Esophagus squamous epithelium (tissue), 5 donors: ENCODE data around the gene KRT72. TPM values are rescaled to one million over a fixed set of nuclear protein-coding genes. Genes with fewer than 3 reads are reported as not detected.

Experiments used
- DNase-seq: peaks from one replicate; lab custom pipeline; 2025; lab: John Stamatoyannopoulos, UW
- H3K27ac ChIP-seq, 4 donors: fragments of 200-600 bp; sonication (generic); one replicate each; pipeline ENCODE4 v1.5.1; 2016 to 2019; ENCODE audit warnings: mild to moderate bottlenecking in 1 of 4
- H3K27me3 ChIP-seq, 4 donors: fragments of 200-600 bp; sonication (generic); 1 replicate in 3 of 4; 2 replicates in 1 of 4; pipeline versions ENCODE4 v1.5.1 to v1.6.0; 2017 to 2021; ENCODE audit warnings: antibody characterized with exemption in 1 of 4
- H3K36me3 ChIP-seq, 3 donors: fragments of 200-600 bp; sonication (generic); one replicate each; pipeline ENCODE4 v1.5.1; 2016 to 2019
- H3K4me1 ChIP-seq, 3 donors: fragments of 200-600 bp; sonication (generic); one replicate each; pipeline ENCODE4 v1.5.1; 2017 to 2019
- H3K4me3 ChIP-seq, 4 donors: fragments of 200-600 bp; sonication (generic); 1 replicate in 3 of 4; 2 replicates in 1 of 4; pipeline ENCODE4 v1.5.1; 2016 to 2019; ENCODE audit warnings: mild to moderate bottlenecking in 2 of 4, moderate library complexity in 1 of 4
- H3K9me3 ChIP-seq, 3 donors: fragments of 200-600 bp; sonication (generic); one replicate each; pipeline ENCODE4 v1.5.1; 2016 to 2019
- POLR2A ChIP-seq, 4 donors: fragments of 450-650 bp; IDR thresholded peaks; one replicate each; pipeline ENCODE4 v1.6.1; 2017; ENCODE audit warnings: antibody characterized with exemption in 4 of 4, mild to moderate bottlenecking in 4 of 4, moderate library complexity in 3 of 4
- WGBS, 2 donors: methylation state at CpG; one replicate each; pipeline ENCODE4 v1.1.5; 2018; 5-methylcytosine and 5-hydroxymethylcytosine counted together
- intact Hi-C: fragments of 100-400 bp; cut with DNase I; formaldehyde crosslinking; loops from one replicate; pipeline ENCODE4 v1.15.0; 2022
- total RNA-seq, 4 donors: library from RNA; depleted of rRNA; stranded (reverse); fragments of >200 nt; gene quantifications; one replicate each; pipeline ENCODE4 v1.1.0, GENCODE V29; 2016
- TF ChIP-seq, protein P1 (sequence below), 6 experiments: fragments of 450-650 bp in 4 of 6; fragments of 200-600 bp in 2 of 6; sonication (generic) in 2 of 6; IDR thresholded peaks; one replicate each; pipeline ENCODE4 v1.5.1; 2016 to 2019; ENCODE audit warnings: antibody characterized with exemption in 6 of 6, mild to moderate bottlenecking in 4 of 6, moderate library complexity in 4 of 6
- donor health status: DM: yes; HTN: yes; CAD: no.

Gene KRT72
- total RNA-seq, 4 donors from 2014 or later = not detected

DNA sequence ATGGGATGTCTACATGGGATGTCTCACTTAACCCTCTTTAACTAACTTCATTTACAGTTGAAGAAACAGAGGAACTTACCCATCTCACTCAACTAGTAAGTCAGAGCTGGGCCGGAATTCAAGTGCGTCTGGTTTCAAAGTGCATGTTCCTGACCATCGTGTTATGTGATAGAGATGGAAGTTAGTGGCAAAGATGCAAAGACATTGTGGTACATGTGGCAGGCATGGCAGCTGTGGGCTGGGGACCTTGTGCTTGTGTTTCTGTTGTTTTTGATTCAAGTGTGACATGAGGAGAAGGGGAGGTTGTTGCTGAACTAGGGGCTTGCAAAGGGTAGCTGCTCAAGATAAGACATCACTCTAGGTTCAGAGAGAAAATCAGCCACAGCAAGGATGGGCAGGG lies 25.3 kb downstream of the KRT72 start:
- TF ChIP-seq POLR2A (IDR thresholded peaks at IDR 0.05) = no peak
- TF ChIP-seq, protein P1, sequence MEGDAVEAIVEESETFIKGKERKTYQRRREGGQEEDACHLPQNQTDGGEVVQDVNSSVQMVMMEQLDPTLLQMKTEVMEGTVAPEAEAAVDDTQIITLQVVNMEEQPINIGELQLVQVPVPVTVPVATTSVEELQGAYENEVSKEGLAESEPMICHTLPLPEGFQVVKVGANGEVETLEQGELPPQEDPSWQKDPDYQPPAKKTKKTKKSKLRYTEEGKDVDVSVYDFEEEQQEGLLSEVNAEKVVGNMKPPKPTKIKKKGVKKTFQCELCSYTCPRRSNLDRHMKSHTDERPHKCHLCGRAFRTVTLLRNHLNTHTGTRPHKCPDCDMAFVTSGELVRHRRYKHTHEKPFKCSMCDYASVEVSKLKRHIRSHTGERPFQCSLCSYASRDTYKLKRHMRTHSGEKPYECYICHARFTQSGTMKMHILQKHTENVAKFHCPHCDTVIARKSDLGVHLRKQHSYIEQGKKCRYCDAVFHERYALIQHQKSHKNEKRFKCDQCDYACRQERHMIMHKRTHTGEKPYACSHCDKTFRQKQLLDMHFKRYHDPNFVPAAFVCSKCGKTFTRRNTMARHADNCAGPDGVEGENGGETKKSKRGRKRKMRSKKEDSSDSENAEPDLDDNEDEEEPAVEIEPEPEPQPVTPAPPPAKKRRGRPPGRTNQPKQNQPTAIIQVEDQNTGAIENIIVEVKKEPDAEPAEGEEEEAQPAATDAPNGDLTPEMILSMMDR (IDR thresholded peaks at IDR 0.05) = no peak
- intact Hi-C loops = loop anchor here (10.0 kb wide), 1 partner anchor 191 kb away; the partner anchor contains the start of gene KRT84
- no peak overlapping the region for H3K4me3 ChIP-seq
- peaks cover 7 to 35% (median 15%) of the 10 kb centered on the region in 3 donors for H3K4me1 ChIP-seq
- H3K27ac ChIP-seq = no peak overlapping the region
- H3K9me3 ChIP-seq = no peaks in the 10 kb centered on the region
- no peaks in the 10 kb centered on the region for H3K36me3 ChIP-seq
- 90 to 93% methylated on average over 3 of the region's 3 CpGs for WGBS, 2 donors
- H3K27me3 ChIP-seq = peaks cover 0 to 5% (median 0%) of the 10 kb centered on the region in 4 donors
- no peak for DNase-seq

DNA sequence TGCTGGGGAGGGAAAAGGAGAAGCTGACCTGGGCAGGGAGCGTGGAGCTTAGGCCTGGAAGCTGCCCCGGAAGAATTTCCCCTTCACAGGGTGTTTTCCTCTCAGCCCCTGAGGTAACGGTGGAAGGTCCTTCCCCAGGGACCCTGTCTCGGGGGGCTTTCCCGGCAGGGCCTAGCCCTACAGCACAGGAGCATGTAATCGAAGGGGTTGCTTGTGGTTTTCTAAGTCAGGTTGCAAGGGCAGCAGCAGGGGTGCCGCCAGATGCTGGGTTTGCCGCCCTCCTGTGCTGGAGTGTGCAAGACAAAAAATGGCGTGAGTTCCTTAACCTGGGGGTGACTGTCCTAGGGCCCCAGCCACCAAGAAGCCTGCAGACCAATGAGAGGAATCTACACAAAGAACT lies 26.0 kb downstream of the KRT72 start:
- no peak for DNase-seq
- Histone ChIP-seq H3K9me3 (no peaks in the 10 kb centered on the region), H3K27me3 (peaks cover 0 to 5% (median 0%) of the 10 kb centered on the region in 4 donors), H3K27ac (no peak overlapping the region), H3K4me3 (no peak overlapping the region), H3K4me1 (peaks cover 5 to 28% (median 10%) of the 10 kb centered on the region in 3 donors), H3K36me3 (no peaks in the 10 kb centered on the region)
- WGBS, 2 donors = 98 to 100% methylated on average over 2 to 7 of the region's 9 CpGs
- intact Hi-C loops = loop anchor here (10.0 kb wide), 1 partner anchor 190 kb away; the partner anchor contains the start of gene KRT84
- TF ChIP-seq, protein P1 (IDR thresholded peaks at IDR 0.05) = no peak
- no peak for TF ChIP-seq POLR2A (IDR thresholded peaks at IDR 0.05)

DNA sequence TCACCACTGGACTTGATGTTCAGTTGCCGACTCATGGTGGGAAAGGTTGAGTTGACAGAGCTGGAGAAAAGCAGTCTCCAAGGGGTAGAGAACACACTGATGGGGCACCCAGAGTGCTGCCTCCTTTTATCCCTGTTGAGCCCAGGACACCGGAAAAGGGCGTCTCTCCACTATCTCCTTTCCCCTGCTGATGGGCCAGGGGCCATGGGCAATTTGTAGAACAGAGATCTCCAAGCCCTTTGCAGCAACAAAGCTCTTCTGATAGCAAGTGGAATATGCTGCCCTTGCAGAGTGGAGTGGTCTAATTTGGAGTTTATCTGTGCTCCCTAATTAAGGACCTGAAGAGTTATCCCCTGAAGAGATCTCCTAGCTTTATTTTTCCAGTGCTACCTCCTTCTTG lies 27.5 kb downstream of the KRT72 start, which contains the start of gene KRT74:
Gene KRT74 (minus strand): TSS at position 101 of the 400 bp plus-strand sequence. CDS start 66 bp downstream, at position 35.
- DNase-seq = no peak

DNA sequence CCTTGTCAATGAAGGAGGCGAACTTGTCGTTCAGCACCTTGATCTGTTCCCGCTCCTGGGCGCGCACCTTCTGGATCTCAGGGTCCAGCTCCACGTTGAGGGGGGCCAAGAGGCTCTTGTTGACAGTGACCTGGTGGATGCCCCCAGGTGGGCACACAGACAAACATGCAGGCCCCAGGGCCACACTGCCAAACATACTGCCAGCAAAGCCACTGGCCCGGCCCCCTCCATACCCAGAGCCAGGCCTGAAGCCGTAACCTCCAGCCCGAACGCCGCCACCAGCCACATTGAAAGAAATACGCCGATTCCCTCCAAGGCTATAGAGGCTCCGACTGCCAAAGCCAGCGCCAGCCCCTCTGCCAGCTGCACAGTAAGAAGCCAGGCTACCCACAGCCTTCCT lies 28.0 kb downstream of the KRT72 start:
- intact Hi-C loops = loop anchor here (10.0 kb wide), 1 partner anchor 189 kb away; the partner anchor contains the start of gene KRT84
- DNase-seq = no peak
- no peaks in the 10 kb centered on the region for H3K9me3 ChIP-seq
- no peak overlapping the region for H3K4me3 ChIP-seq
- H3K27me3 ChIP-seq = peaks cover 0 to 19% (median 0%) of the 10 kb centered on the region in 4 donors
- no peaks in the 10 kb centered on the region for H3K36me3 ChIP-seq
- no peak for TF ChIP-seq POLR2A (IDR thresholded peaks at IDR 0.05)
- 87 to 100% methylated on average over 6 to 10 of the region's 15 CpGs for WGBS, 2 donors
- H3K4me1 ChIP-seq = peaks cover 0 to 8% (median 0%) of the 10 kb centered on the region in 3 donors
- H3K27ac ChIP-seq = no peak overlapping the region

More for the DNA sequence above, 27.5 kb downstream of the KRT72 start, which contains the start of gene KRT74:
- H3K27ac ChIP-seq = no peak within 1 kb of the TSS
- no peak within 1 kb of the TSS for H3K4me3 ChIP-seq
- no peaks in the 10 kb centered on the region for H3K36me3 ChIP-seq
- intact Hi-C loops = loop anchor here (10.0 kb wide), 1 partner anchor 189 kb away; the partner anchor contains the start of gene KRT84
- WGBS, 2 donors = 82 to 100% methylated on average over 3 of the region's 3 CpGs
- no peaks in the 10 kb centered on the region for H3K9me3 ChIP-seq
- H3K27me3 ChIP-seq = peaks cover 0 to 16% (median 0%) of the 10 kb centered on the region in 4 donors
- TF ChIP-seq, protein P1 (IDR thresholded peaks at IDR 0.05) = no peak
- TF ChIP-seq POLR2A (IDR thresholded peaks at IDR 0.05) = no peak
- H3K4me1 ChIP-seq = peaks cover 0 to 13% (median 0%) of the 10 kb centered on the region in 3 donors

DNA sequence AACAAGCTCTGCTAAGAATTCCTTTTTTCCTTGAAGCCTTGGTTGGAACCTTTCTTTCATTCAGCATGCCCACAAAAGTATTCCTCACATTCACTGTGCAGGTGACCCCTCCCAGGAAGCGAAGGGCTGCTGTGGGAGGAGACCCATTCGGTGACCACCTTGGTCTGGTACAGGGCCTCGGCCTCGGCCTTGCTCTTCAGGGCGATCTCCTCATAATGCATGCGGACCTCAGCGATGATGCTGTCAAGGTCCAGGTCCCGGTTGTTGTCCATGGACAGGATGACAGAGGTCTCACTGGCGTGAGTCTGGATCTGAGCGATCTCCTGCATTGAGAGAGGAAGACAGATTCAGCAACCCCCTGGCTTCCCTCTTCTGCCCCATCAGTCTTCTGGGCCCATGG lies 30.8 kb downstream of the KRT72 start:
- intact Hi-C loops = loop anchor here (10.0 kb wide), 1 partner anchor 186 kb away; the partner anchor contains the start of gene KRT84
- Histone ChIP-seq H3K27ac (no peak overlapping the region), H3K36me3 (no peaks in the 10 kb centered on the region), H3K4me1 (no peaks in the 10 kb centered on the region), H3K4me3 (no peak overlapping the region), H3K27me3 (peaks cover 0 to 36% (median 0%) of the 10 kb centered on the region in 4 donors), H3K9me3 (no peaks in the 10 kb centered on the region)
- TF ChIP-seq, protein P1 (IDR thresholded peaks at IDR 0.05) = no peak
- TF ChIP-seq POLR2A (IDR thresholded peaks at IDR 0.05) = no peak
- WGBS, 2 donors = 92 to 98% methylated on average over 2 to 9 of the region's 10 CpGs
- no peak for DNase-seq
